ENCODE data around the gene PCCA.
"Not testable (repeated sequence)": the region's sequence is repeated elsewhere in the genome, so short reads cannot be mapped to it uniquely, and the experiment has no call there.

PCCA gene

DNA sequence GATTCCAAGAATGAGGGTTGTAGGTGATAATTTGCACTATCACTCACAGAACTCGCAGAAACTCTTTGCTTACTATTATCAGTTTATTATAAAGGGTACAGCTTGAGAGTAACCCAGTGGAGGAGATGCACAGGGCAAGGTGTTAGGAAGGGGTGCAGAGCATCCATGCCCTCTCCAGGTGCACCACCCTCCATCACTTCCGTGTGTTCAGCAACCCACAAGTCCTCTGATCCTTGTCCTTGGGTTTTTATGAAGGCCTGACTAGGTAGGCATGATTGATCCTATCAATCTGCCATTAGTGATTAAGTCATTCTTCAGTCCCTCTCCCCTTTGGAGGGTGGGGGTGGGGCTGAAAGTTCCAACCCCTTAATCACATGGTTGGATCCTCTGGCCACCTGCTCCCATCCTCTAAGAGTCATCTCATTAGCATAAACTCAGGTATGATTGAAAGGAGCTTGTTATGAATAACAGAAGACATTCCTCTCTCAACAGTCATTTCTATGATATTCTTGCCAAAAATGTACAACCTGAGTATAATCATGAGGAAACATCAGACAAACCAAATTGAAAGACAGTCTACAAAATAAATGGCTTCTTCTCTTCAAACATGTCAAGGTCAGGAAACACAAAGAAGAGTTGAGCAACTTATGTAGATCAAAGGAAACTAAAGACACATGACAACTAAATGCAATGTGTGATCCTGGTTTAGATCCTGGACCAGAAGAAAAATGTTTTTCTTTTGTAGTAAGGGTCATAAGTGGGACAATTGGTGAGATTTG, 225.4 kb downstream of the PCCA start:
- no peak for DNase-seq

DNA sequence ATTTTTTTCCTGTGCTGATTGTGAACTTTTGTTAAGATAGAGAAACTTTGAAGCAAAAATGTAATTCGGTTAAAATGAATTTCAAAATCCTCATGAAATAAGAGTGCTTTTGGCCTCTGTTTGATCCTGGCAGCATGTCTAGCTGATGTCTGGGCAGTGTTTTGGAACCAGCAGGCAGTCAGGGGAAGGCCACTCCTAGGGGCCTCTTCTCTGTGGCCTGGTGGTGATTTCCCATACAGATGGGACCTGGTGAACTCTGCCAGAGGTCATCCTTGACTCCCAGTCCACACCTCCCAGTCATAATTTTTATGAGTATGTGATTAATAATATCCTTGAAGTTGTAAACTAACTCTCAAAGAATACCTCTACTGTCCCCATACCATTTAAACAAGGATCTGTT, 226.6 kb downstream of the PCCA start:
- DNase-seq: no peak

DNA sequence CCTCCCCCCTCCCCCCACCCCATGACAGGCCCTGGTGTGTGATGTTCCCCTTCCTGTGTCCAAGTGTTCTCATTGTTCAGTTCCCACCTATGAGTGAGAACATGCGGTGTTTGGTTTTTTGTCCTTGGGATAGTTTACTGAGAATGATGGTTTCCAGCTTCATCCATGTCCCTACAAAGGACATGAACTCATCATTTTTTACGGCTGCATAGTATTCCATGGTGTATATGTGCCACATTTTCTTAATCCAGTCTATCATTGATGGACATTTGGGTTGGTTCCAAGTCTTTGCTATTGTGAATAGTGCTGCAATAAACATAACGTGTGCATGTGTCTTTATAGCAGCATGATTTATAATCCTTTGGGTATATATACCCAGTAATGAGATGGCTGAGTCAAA, 229.6 kb downstream of the PCCA start:
- DNase-seq: not testable (repeated sequence)

GRCh38 chr13:100323937-100324336, 235.0 kb downstream of the PCCA start:
- no peak for DNase-seq

DNA sequence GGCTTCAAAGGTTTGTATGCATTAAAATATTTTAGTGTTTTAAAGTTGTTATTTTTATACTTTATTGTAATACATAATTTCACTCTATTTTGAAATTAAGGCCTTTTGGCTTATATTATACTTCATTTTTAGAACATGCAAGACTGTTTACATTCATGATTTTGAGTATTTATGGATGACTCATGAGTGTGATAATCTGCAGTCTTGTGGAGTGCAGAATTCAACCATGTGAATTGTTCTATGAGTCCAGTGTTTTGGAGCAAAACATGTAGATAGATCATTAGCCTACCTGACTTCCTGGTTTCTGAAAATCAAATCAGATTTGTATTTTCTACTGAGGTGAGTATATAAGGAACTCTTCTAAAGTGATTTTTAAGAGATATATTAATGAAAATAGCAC, 241.8 kb downstream of the PCCA start:
- no peak for DNase-seq

GRCh38 chr13:100333141-100333540, 244.2 kb downstream of the PCCA start:
- no peak for DNase-seq

DNA sequence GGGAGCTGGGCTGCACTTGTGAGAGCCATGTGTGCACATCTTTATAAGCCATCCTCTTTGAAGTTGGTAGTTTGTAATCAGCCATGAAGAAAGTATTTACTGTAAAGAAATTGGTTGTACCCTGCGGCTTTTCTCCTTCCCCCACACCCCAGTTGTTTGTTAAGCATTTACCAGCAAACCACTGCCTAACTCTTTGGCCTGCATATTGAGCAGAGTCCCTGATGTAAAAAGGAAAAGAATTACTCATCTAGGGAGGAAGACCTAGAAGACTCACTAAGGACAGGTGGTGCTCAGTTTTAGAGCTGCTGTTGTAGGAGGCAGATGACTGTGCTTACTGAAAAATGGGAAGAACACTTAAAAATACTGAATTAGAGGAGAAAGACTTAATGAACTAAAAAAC, 245.3 kb downstream of the PCCA start:
- no peak for DNase-seq

DNA sequence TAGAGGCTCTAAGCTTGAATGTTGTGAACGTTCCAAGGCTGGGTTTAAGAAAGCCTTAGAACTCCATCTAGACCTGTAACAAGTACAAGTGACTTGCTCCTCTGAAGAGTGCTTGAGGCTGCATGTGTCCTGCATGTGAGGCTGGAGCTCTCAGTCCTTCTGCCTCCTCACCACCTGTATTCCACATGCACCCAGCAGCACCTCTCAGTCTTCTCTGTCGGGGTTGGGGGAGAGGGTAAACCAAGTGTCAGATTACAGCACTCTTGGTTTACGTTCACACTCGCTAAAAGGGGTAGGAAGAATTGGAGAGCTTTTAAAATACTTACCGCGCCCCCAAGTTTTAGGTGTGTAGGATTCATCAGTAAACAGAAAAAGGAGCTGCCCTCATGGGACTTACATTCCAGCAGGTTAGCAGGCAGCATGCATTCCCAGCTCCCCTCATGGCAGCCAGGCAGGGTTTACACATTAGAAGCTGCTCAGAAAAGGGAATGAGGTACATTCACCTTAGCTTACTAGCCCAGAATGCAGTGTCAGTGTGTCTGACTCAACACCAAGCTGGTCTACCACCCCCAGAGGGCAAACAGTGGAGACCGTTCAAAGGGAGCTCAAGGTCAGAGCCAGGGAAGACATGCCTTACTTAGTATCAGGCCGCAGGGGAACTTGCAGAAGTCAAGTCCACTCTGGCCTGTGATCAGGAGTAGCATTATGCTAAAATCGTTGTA, 248.1 kb downstream of the PCCA start:
- no peak for DNase-seq

- no peak for DNase-seq
These were observed 249.4 kb downstream of the PCCA start for GRCh38 chr13:100338275-100338674.

DNA sequence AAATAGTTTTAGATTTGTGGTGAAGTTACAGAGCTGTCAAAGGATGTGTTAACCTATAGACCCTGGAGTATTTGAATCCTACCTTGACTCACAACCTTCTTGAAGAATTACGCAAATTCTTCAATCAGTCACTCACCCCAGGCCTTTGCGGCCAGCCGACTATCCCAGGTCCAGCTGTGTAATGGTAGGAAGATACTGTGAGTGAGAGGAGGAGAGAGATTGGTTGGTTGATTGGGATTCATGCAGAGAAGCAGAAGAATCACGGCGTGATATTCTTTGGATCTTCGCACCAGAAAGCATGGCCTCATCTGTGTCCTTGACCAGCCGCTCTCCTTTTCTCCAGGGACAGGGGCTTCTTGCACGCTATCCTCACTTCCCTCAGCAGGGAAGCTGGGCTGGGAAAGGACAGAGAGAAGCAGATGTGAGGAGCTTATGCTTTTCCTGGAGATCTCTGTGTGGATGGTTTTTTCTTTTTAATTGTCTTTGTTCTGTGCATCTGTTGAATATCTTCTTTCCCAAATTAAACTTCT, 250.6 kb downstream of the PCCA start:
- DNase-seq: no peak

DNA sequence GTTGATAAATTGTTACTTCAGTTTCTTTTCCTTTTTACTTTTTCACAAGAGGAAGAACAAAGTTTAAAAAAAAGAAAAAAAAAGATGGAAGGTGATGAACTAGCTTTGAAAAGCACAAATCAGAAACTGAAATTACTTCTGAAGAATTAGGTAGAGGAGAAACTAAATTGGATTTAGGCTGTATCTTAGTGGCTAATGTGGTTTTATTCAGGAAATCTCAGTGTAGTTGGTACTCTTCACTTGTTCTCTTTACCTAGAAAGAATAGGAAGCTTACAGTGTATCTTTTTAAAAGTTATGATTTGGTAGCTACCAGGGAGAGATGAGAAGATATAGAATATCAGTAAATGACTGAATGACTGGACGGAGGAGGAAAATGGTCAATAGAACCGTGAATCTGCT, 252.0 kb downstream of the PCCA start:
- no peak for DNase-seq

GRCh38 chr13:100341327-100341726, 252.4 kb downstream of the PCCA start:
- DNase-seq: no peak

DNA sequence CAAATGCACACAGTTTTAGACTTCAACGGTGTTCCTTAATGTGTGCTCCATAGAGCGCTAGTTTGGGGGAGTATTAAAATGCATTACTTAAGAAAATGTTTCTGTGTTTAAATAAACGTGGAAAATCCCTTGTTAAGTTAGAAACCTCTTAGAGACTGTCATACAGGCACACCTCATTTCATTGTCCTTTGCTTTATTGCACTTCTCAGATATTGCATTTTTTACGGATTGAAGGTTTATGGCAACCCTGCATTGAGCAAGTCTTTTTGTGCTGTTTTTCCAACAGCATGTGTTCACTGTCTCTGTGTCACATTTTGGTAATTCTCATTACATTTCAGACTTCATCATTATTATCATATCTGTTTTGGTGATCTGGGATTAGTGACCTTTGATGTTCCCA, 255.7 kb downstream of the PCCA start:
- no peak for DNase-seq

GRCh38 chr13:100347968-100348367, 259.1 kb downstream of the PCCA start:
- no peak for DNase-seq

DNA sequence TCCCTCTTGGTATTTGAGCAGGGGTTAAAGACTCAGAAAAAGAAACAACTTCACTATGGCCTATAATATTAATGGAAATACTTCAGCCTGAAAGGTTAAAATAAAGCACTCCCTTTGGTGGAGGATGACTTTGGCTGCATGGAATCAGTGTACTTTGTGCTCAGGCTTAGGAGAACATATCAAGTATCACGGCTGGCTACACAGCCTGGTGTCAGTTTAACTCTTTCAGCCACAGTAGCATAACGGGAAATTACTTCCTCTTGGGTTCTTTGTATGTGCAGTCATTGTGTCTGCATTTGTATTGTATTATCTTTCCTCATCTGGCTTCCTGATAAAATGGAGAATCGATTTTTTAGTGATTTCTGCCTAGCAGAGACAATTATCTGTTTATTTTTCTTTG, 260.7 kb downstream of the PCCA start:
- no peak for DNase-seq

GRCh38 chr13:100350601-100351000, 261.7 kb downstream of the PCCA start:
- no peak for DNase-seq

- no peak for DNase-seq
These were observed 267.5 kb downstream of the PCCA start for GRCh38 chr13:100356426-100356825.

DNA sequence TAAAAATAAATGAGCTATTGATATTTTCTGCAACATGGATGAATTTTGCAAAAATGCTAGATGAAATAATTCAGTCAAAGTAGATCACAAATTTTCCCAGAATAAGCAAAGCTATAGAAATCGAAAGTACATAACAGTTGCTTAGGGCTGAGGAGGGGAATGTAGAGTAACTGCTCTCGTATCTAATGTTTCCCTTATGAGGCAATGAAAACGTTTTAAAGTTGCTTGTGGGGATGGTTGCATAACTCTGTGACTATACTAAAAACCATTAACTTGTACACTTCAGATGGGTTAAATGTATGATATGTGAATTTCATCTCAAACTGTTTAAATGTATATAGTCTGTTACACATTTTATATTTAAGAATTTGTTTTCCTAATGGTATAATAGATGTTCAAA, 268.0 kb downstream of the PCCA start:
- DNase-seq: no peak

- DNase-seq: no peak
These were observed 268.9 kb downstream of the PCCA start for GRCh38 chr13:100357764-100358163.

- DNase-seq: no peak
These were observed 272.6 kb downstream of the PCCA start for GRCh38 chr13:100361504-100361903.

DNA sequence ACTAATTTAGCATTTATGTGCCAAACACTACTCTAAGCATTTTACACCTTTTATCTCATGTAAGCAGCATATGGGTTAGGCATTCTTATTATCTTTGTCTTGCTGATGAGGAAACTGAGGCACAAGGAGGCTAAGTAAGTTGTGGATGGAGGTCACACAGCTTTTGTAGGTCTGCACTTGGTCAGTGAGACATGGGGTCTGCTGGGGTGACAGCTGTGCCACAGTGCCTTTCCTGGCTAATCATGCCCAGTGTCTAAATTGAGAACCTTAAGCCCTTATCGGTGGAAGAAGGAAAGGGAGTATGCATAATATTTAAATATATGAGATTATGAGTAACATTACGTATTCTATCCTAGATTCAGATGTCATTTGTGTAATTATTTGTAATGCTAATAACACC, 273.5 kb downstream of the PCCA start:
- DNase-seq: no peak

- DNase-seq: no peak
These were observed 273.9 kb downstream of the PCCA start for GRCh38 chr13:100362781-100363180.

- no peak for DNase-seq
These were observed 274.4 kb downstream of the PCCA start for GRCh38 chr13:100363285-100363711.

GRCh38 chr13:100363874-100364273, 275.0 kb downstream of the PCCA start:
- DNase-seq: no peak
